HG02938 (cell line): Measurements from ENCODE around the gene ZNF66.
"Not testable (repeated sequence)": the region's sequence is repeated elsewhere in the genome, so short reads cannot be mapped to it uniquely, and the experiment has no call there.

Experiments used
- ATAC-seq: cut with Tn5 transposase; IDR thresholded peaks from one replicate; pipeline ENCODE4 v1.9.1; 2021; ENCODE audit warnings: mild to moderate bottlenecking, moderate library complexity; ENCODE audit not compliant: unreplicated experiment

Gene ZNF66

GRCh38 chr19:20776083-20777076 is at the start of gene ZNF66:
Gene ZNF66 (plus strand): TSS chr19:20776304. CDS start chr19:20776448, 144 bp downstream.
- peak; percentile 98 for ATAC-seq

- not testable (repeated sequence) for ATAC-seq
Observed at GRCh38 chr19:20750169-20750568, 25.9 kb upstream of the ZNF66 start.

GRCh38 chr19:20752291-20752690 is 23.8 kb upstream of the ZNF66 start:
- not testable (repeated sequence) for ATAC-seq

- not testable (repeated sequence) for ATAC-seq
Observed at GRCh38 chr19:20769225-20769736, 6.8 kb upstream of the ZNF66 start.

GRCh38 chr19:20787786-20788185 is 11.7 kb downstream of the ZNF66 start:
- ATAC-seq, result no peak

- ATAC-seq, result no peak
Observed at GRCh38 chr19:20791806-20792205, 15.7 kb downstream of the ZNF66 start.

GRCh38 chr19:20806311-20807262 is 30.5 kb downstream of the ZNF66 start:
- not testable (repeated sequence) for ATAC-seq

- no peak for ATAC-seq
Observed at GRCh38 chr19:20840371-20840770, 64.3 kb downstream of the ZNF66 start.
